Measurements from ENCODE around the gene ESPNL. TPM values are rescaled to one million over a fixed set of nuclear protein-coding genes. Genes with fewer than 3 reads are reported as not detected.

The ESPNL gene
- total RNA-seq, 2 experiments from 2014 or later: 0.11 to 0.27 TPM

- no peak overlapping the region for H3K4me3 Mint-ChIP-seq
- no peak overlapping the region for H3K27ac Mint-ChIP-seq
- TF ChIP-seq CTCF (IDR thresholded peaks at IDR 0.05): no peak
- ChIA-PET POLR2A (no interaction called here), CTCF (interaction anchor here (1.1 kb wide), 1 partner anchor 15 kb away, joined by 4 read pairs; no protein-coding TSS in a partner anchor)
- ATAC-seq (peak; percentile 20), DNase-seq (no peak)
- no peaks in the 10 kb centered on the region for H3K4me1 Mint-ChIP-seq (ENCODE audit: low read depth)
- intact Hi-C loops (cut with micrococcal nuclease): no loop called here
- no peaks in the 10 kb centered on the region for H3K9me3 Mint-ChIP-seq
- H3K27me3 Mint-ChIP-seq: no peaks in the 10 kb centered on the region
- H3K36me3 Mint-ChIP-seq (ENCODE audit: low read depth): no peaks in the 10 kb centered on the region
Observed at GRCh38 chr2:238119756-238120462, 19.8 kb downstream of the ESPNL start.

- H3K4me3 Mint-ChIP-seq: no peak overlapping the region
- no peak for ATAC-seq
- no peak for TF ChIP-seq CTCF (IDR thresholded peaks at IDR 0.05)
- POLR2A ChIA-PET: no interaction called here
- no peak for DNase-seq
- H3K27me3 Mint-ChIP-seq: no peaks in the 10 kb centered on the region
- H3K36me3 Mint-ChIP-seq (ENCODE audit: low read depth): no peaks in the 10 kb centered on the region
- CTCF ChIA-PET: interaction anchor here (1.1 kb wide), 1 partner anchor 14 kb away, joined by 4 read pairs; no protein-coding TSS in a partner anchor
- no peak overlapping the region for H3K27ac Mint-ChIP-seq
- H3K4me1 Mint-ChIP-seq (ENCODE audit: low read depth): no peaks in the 10 kb centered on the region
- intact Hi-C loops (cut with micrococcal nuclease): no loop called here
- no peaks in the 10 kb centered on the region for H3K9me3 Mint-ChIP-seq
Observed at GRCh38 chr2:238120463-238121298, 20.5 kb downstream of the ESPNL start.

GRCh38 chr2:238121511-238122286 is 21.6 kb downstream of the ESPNL start:
- ChIA-PET POLR2A (no interaction called here), CTCF (no interaction called here)
- Mint-ChIP-seq H3K9me3 (no peaks in the 10 kb centered on the region), H3K36me3 (ENCODE audit: low read depth) (no peaks in the 10 kb centered on the region), H3K4me1 (ENCODE audit: low read depth) (no peaks in the 10 kb centered on the region), H3K27me3 (no peaks in the 10 kb centered on the region), H3K27ac (no peak overlapping the region), H3K4me3 (no peak overlapping the region)
- TF ChIP-seq CTCF (IDR thresholded peaks at IDR 0.05): no peak
- DNase-seq (no peak), ATAC-seq (no peak)
- intact Hi-C loops (cut with micrococcal nuclease): no loop called here

- POLR2A ChIA-PET: no interaction called here
- no peak for TF ChIP-seq CTCF (IDR thresholded peaks at IDR 0.05)
- Mint-ChIP-seq H3K27me3 (no peaks in the 10 kb centered on the region), H3K4me3 (no peak overlapping the region), H3K27ac (no peak overlapping the region), H3K4me1 (ENCODE audit: low read depth) (no peaks in the 10 kb centered on the region), H3K9me3 (no peaks in the 10 kb centered on the region), H3K36me3 (ENCODE audit: low read depth) (no peaks in the 10 kb centered on the region)
- CTCF ChIA-PET: no interaction called here
- ATAC-seq (no peak), DNase-seq (no peak)
- intact Hi-C loops (cut with micrococcal nuclease): no loop called here
Observed at GRCh38 chr2:238122287-238123217, 22.4 kb downstream of the ESPNL start.
